Right lobe of liver (tissue), 4 donors: ENCODE data around the gene EPB41L4B.

Source experiments
- POLR2A ChIP-seq: fragments of 450-650 bp; IDR thresholded peaks from one replicate; pipeline ENCODE4 v1.6.1; 2017; ENCODE audit warnings: antibody characterized with exemption, mild to moderate bottlenecking
- TF ChIP-seq, protein P1 (sequence below), 4 donors: fragments of 200-600 bp in 3 of 4; fragments of 450-650 bp in 1 of 4; IDR thresholded peaks; one replicate each; pipeline versions ENCODE4 v1.5.1 to v1.8.0; 2016 to 2022; ENCODE audit warnings: antibody characterized with exemption in 4 of 4, mild to moderate bottlenecking in 2 of 4
- donor health status: DM: no; HTN: no; CAD: no.
- donor health status: DM: no; HTN: no; CAD: no.
- donor health status: DM: no; HTN: yes; CAD: no.

GRCh38 chr9:109331353-109331752 lies 10.5 kb upstream of the EPB41L4B start:
- TF ChIP-seq, protein P1, sequence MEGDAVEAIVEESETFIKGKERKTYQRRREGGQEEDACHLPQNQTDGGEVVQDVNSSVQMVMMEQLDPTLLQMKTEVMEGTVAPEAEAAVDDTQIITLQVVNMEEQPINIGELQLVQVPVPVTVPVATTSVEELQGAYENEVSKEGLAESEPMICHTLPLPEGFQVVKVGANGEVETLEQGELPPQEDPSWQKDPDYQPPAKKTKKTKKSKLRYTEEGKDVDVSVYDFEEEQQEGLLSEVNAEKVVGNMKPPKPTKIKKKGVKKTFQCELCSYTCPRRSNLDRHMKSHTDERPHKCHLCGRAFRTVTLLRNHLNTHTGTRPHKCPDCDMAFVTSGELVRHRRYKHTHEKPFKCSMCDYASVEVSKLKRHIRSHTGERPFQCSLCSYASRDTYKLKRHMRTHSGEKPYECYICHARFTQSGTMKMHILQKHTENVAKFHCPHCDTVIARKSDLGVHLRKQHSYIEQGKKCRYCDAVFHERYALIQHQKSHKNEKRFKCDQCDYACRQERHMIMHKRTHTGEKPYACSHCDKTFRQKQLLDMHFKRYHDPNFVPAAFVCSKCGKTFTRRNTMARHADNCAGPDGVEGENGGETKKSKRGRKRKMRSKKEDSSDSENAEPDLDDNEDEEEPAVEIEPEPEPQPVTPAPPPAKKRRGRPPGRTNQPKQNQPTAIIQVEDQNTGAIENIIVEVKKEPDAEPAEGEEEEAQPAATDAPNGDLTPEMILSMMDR (IDR thresholded peaks at IDR 0.05) = no peak
- no peak for TF ChIP-seq POLR2A
